ENCODE data around the gene DPP6. TPM values are rescaled to one million over a fixed set of nuclear protein-coding genes. Genes with fewer than 3 reads are reported as not detected.

The DPP6 gene
- total and polyA plus RNA-seq, 9 of the 15 experiments (the other 6 are each of a cell fraction or from before 2014, with no cell fraction given) = not detected

- peak; percentile 41; the same call in 1 of the 2 replicates for TF ChIP-seq ATF6 (CRISPR knock-in tag; IDR thresholded peaks at IDR 0.05)
- no peak for TF ChIP-seq KDM1A (IDR thresholded peaks at IDR 0.05)
- TF ChIP-seq ZNF444 (CRISPR knock-in tag; IDR thresholded peaks at IDR 0.05) = no peak
- TF ChIP-seq THAP7 (CRISPR knock-in tag; IDR thresholded peaks at IDR 0.05) = no peak
- TF ChIP-seq ZNF77 (CRISPR knock-in tag; IDR thresholded peaks at IDR 0.05) = no peak
- no peak for TF ChIP-seq SMARCE1 (IDR thresholded peaks at IDR 0.05)
- TF ChIP-seq CBX8 (IDR thresholded peaks at IDR 0.05; ENCODE audit: borderline replicate concordance, extremely low read depth, low read depth, low read length, poor library complexity, severe bottlenecking) = no peak
- TF ChIP-seq ZNF76 (CRISPR knock-in tag; IDR thresholded peaks at IDR 0.05; ENCODE audit: borderline replicate concordance) = no peak
- no peak for TF ChIP-seq MAFK (IDR thresholded peaks at IDR 0.05; ENCODE audit: low read length)
- no peak for TF ChIP-seq SPI1 (IDR thresholded peaks at IDR 0.05; ENCODE audit: borderline replicate concordance, low read depth, low read length)
- no peak for TF ChIP-seq ZNF12 (CRISPR knock-in tag; IDR thresholded peaks at IDR 0.05)
- peak; percentile 22; the same call in 1 of the 2 replicates for TF ChIP-seq STAG1 (CRISPR knock-in tag; IDR thresholded peaks at IDR 0.05; ENCODE audit: borderline replicate concordance)
- TF ChIP-seq TRIM28 (IDR thresholded peaks at IDR 0.05) = no peak
- no peak for TF ChIP-seq KDM5B (IDR thresholded peaks at IDR 0.05; ENCODE audit: insufficient replicate concordance, low read depth, low read length)
- TF ChIP-seq TFAP4 (CRISPR knock-in tag; IDR thresholded peaks at IDR 0.05; ENCODE audit: borderline replicate concordance) = no peak
- no peak for TF ChIP-seq TSHZ1 (CRISPR knock-in tag; IDR thresholded peaks at IDR 0.05)
- TF ChIP-seq KAT7 (CRISPR knock-in tag; IDR thresholded peaks at IDR 0.05; ENCODE audit: borderline replicate concordance) = no peak
- TF ChIP-seq POLR2G (IDR thresholded peaks at IDR 0.05; ENCODE audit: low read depth, low read length) = no peak
- no peak for TF ChIP-seq ZFP91 (CRISPR knock-in tag; IDR thresholded peaks at IDR 0.05)
- no peak for TF ChIP-seq ELF4 (CRISPR knock-in tag; IDR thresholded peaks at IDR 0.05)
These were observed 875.5 kb downstream of the DPP6 start (continued) for GRCh38 chr7:154927624-154928125.
